Loucy (cell line): ENCODE measurements around the gene PCMTD2.

ENCODE experiments used
- EZH2phosphoT487 ChIP-seq: fragments of 200-600 bp; IDR thresholded peaks from 2 replicates; pipeline ENCODE4 v1.6.1; 2018; ENCODE audit warnings: antibody characterized with exemption, mild to moderate bottlenecking, moderate library complexity, borderline replicate concordance
- TF ChIP-seq, protein P1 (sequence below): fragments of 200-600 bp; sonication (generic); conservative IDR thresholded peaks from 2 replicates; pipeline ENCODE4 v1.5.1; 2014; ENCODE audit warnings: mild to moderate bottlenecking, antibody characterized with exemption, low read length

DNA sequence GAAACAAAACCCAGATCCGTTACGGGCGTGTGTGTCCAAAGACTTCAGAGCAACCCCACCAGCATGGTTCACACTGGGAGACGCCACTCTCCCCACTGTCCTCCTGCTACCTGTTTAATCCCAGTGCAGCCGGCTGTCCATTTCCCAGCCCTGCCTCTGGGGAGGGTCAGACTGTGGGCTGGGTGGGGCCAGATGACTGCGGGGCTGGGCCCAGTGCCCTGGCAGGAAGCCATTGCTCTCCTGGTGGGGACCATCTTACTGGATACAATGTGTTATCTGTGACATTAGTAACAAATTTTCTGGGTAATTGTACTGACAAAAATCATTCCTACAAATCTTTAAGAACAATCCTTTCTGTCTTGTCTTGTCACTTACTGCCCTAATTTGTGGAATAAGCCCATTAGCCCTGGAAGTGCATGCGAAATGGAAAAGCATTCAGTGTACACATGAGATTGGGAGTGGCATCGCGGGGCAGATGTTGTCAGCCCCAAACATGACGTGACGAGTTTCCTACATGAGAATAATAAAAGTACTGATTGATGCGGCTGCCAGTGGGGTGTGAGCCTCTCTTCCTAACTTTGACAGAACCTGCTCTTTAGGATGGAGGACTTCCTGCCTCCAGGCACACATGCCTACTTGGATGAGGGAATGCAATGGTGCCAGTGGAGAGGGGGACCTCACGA lies 37.9 kb upstream of the PCMTD2 start:
- TF ChIP-seq, protein P1, sequence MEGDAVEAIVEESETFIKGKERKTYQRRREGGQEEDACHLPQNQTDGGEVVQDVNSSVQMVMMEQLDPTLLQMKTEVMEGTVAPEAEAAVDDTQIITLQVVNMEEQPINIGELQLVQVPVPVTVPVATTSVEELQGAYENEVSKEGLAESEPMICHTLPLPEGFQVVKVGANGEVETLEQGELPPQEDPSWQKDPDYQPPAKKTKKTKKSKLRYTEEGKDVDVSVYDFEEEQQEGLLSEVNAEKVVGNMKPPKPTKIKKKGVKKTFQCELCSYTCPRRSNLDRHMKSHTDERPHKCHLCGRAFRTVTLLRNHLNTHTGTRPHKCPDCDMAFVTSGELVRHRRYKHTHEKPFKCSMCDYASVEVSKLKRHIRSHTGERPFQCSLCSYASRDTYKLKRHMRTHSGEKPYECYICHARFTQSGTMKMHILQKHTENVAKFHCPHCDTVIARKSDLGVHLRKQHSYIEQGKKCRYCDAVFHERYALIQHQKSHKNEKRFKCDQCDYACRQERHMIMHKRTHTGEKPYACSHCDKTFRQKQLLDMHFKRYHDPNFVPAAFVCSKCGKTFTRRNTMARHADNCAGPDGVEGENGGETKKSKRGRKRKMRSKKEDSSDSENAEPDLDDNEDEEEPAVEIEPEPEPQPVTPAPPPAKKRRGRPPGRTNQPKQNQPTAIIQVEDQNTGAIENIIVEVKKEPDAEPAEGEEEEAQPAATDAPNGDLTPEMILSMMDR, result no peak
- TF ChIP-seq EZH2phosphoT487, result no peak
